DOHH2 (cell line): ENCODE measurements around the gene FANCB.

ENCODE experiments used
- CTCF ChIP-seq: fragments of 200-600 bp; sonication (generic); IDR thresholded peaks from one replicate; pipeline ENCODE4 v1.5.1; 2014; ENCODE audit warnings: antibody characterized with exemption, mild to moderate bottlenecking, low read depth, low read length; ENCODE audit not compliant: poor library complexity, severe bottlenecking
- EZH2phosphoT487 ChIP-seq: fragments of 200-600 bp; sonication (generic); IDR thresholded peaks from 2 replicates; pipeline ENCODE4 v1.6.1; 2017; ENCODE audit warnings: borderline replicate concordance, mild to moderate bottlenecking, antibody characterized with exemption, low read length, moderate library complexity, mixed read lengths

- TF ChIP-seq CTCF (no peak), EZH2phosphoT487 (no peak)
These were observed 11.0 kb upstream of the FANCB start for GRCh38 chrX:14883826-14884225.
